HG02852 (cell line): ENCODE data around the gene PTPRD.

Source experiments
- ATAC-seq: cut with Tn5 transposase; IDR thresholded peaks from one replicate; pipeline ENCODE4 v1.9.1; 2021; ENCODE audit warnings: mild to moderate bottlenecking, moderate library complexity; ENCODE audit not compliant: unreplicated experiment

PTPRD gene

DNA sequence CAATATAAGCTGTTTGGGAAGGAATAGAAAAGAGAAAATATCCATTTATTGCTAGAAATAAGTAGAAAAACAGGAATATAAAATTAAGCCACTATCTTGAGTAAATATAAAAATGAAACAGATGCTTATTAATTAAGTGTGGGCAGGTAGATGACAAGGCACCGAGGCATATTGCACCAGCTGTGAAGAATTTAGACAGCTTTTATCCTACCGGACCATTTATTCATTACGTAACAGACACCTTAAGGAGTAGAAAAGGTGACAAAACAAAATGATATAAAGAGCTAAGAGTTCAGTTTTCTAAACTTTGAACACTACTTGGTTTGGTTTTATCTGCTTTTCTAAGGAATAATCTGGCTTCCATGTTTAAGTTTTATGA, 404.1 kb downstream of the PTPRD start:
- ATAC-seq, result no peak

DNA sequence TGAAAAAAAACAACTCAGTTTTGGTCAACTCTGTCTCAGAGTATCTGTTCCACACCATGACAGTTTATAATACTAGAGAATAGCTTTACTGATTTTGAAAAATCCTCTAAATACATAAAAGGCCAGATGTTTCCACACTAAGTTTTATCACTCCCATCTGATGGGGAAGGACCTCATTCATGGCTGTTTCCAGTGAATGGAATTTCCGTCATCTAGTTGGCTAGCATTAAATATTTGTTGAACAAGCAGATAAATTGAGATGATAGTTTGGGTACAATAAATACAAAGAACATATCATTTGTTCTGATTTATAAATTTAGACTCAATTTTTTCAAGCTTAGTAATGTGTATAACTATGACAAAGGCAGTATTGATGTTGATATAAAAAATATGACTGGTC, 408.5 kb downstream of the PTPRD start:
- ATAC-seq, result no peak

DNA sequence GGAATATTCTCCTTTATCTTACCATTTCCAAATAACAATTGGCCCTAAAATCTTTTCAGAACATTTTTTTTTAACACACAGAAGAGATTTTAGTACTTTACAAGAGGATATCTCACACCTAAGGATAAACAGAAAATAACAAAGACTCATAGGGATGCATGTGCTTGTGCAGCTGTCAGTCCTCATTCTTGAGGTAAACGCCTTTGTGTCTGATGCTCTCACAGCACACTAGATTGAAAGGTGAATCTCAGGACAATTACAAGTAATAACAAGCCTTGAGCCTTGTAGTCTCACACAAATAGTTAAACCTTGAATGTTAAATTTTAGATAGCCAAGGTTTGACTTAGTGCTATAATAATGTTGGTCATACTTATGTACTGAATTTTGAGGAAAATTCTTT, 439.2 kb downstream of the PTPRD start:
- no peak for ATAC-seq

DNA sequence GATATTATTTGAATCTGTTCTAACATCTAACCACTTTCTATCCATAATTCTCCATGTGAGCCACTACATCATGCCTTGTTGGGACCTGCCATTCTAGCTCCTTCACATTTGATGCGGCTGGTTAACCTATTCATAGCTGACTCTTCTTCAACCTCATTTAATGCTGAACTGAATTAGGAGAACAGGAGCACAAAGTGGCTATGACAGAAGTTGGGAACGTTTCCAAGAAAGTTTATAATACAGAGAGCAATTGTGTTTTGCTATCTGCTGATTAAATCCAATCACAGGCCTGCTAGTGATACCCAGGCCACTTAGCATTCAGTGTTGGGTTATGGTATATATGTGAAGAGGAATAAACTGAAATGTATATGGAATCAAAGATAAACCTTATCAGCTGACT, 440.3 kb downstream of the PTPRD start:
- ATAC-seq, result no peak

DNA sequence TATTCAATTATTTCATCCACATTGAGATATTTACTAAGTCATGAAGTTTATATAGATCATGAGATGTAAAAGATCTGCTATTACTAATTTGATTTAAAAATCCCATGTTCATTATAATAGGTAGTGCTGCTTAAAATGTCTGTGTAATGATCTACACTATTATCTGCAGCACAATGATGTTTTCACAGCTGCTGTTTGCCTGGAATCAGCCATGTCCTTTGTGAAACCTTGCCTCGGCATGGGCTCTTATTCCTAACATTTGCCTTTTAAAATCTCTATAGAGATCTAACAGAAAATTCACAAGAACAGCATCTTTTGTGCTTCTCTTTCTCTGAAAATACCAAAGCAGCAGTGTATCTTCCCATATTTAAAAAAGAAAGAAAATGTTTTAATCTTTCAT, 444.6 kb downstream of the PTPRD start:
- ATAC-seq, result no peak

DNA sequence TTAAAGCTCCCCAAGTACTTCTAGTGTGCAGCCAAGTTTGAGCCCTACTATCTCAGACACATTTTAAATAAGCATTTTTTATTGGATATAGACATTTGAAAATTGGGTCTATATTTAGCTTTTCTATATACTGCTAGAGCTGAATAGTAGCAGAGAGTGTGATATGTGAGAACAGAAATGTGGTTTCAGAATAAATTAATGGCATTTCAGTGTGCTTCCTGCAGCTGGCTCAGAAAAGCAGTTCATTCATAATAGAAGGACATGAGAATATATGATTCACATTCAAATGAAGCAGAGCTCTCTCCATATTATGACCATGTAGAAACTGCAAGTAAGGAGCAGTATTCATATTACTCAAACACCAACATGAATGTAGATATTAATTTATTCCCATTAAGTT, 464.0 kb downstream of the PTPRD start:
- no peak for ATAC-seq

DNA sequence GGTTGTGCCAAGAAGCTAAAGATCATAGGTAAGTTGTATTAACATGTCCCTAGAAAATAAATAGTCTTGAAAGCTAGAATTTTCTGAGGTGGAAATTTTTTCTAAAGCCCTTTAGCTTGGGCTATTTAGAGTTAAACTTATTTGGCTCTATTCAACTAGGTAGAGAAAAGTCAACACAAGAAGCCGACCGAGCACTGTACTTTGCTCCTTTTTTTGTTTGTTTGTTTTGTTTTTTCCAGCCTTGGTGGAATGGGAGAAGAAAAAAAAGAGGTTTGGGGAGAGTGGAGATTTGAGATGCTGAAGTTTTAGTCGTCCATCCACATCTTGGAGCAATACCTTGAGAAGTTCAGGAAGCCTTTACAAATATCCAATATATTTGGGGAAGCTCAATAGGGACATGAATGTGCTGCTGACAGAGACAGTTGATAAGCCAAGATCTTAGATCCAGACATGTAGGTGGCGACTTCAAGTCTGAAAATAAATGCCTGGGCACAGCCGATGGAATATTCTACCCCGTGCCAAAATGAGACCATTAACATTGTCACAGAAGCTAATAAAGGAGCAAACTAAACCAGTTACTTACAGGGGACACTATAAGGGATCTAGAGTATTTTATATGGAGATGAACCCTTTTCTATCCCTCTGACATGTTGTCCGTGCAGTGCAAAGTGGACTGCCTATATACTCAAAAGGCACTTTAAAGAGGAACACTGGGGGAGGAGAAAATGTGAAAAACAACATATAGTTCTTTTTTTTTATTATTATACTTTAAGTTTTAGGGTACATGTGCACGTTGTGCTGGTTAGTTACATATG, 466.1 kb downstream of the PTPRD start:
- no peak for ATAC-seq

DNA sequence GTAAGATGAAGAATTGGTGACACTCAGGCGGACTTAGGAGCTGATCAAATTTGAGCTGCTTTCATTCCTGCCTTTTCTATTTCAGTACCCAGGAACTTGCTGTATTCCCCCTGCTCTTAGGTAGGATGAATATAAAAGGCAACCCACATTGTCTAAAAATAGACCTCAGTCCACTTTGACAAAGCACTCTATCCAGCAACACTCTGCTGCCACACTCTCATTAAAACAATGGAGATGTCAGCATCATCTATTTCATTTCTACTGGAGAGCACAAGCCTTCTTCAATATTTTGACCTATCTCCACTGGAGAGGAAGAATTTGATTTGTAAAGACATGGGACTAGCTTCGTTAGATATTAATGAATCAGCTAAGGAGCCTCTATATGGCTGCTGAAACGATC, 468.4 kb downstream of the PTPRD start:
- no peak for ATAC-seq

DNA sequence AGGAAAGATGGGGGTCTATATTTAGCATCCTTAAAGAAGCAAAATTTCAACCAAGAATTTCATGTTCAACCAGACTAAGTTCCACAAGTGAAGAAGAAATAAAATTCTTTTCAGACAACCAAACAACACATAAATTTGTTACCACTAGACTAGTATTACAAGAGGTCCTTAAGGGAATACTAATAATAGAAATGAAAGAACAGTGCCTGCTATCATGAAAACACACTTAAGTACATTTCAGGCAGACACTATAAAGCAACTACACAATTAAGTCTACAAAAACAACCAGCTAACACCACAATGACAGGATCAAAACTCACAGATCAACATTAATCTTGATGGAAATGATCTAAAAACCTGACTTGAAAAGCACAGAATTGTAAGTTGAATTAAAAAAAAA, 477.2 kb downstream of the PTPRD start:
- no peak for ATAC-seq

DNA sequence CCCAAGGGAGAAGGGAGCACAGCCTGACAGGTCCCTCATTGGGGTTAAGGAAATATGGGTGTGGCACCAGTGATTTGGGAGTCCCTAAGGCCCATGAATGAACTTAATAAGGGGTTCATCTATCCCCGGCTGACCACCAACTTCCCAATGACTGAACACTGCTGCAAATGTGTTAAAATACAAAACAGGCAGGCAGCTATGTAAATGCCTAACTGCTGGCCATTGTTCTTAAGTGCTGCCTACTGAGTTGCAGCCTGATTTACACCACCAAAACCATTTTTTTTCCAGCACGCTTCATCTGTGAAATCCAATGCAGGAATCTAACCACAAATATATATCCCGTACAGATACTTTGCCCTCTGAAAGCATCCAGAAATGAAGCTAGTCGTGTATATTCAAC, 478.5 kb downstream of the PTPRD start:
- no peak for ATAC-seq

DNA sequence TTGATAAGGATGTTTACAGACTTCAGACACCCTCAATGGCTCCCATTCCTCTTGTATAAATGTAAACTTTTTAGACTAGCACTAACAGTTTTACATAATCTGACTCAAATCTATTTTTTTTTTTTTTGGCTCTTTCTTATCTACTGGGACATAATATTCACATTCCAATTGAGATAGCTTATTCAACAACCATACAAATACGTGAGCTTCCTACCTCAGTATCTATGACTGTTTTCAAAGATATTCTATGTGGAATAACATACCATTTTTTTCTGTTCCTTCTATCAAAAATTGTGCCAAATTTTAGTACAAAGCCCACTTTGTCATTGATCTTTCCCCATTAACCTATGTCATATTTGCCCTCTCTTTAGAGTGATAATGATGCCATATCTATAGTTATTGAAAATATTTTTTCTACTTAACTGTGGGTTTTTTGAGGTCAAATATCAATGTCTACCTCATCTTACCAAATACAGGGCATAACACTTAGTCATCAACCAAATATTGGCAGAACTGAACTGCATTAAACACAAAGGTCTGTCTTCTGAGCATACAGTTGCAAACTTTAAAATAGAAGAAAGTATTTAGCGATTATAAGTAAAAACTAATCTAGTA, 482.6 kb downstream of the PTPRD start:
- ATAC-seq, result no peak

DNA sequence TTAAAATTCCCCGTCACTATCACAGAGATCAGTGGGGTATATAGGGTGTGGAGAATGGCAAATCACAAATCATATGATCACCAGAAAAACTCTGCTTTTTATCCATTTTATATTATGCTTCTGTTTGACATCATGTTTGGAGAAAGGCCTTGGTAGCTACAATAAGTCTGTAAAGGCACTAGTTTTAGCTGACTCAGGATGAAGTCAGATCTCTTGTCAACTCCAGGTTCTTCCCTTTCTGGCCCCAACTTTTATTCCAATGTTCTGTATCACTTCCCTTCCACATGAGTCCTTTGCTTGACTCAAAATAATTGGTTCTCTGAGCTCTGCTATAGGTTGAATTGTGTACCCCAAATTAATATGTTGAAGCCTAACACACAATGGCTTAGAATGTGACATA, 484.9 kb downstream of the PTPRD start:
- no peak for ATAC-seq

DNA sequence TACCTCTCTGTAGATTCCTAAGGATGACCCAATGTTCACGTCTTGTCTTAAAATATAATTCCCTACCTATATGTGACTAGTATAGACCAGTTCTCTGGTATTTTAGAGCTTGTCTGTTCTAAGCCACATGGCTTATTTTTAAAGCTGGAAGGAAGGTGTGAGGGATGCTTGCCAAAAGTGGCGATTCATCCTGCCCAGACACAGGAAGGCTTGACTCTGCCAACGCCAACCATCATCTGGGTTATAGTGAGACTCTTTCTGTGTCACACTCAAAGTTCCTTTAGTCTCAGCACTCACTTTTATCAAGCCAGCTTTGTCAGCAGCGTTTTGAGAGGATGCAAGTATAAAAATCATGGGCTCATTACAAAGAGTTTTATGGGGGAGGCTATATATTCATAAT, 500.0 kb downstream of the PTPRD start:
- ATAC-seq, result no peak

DNA sequence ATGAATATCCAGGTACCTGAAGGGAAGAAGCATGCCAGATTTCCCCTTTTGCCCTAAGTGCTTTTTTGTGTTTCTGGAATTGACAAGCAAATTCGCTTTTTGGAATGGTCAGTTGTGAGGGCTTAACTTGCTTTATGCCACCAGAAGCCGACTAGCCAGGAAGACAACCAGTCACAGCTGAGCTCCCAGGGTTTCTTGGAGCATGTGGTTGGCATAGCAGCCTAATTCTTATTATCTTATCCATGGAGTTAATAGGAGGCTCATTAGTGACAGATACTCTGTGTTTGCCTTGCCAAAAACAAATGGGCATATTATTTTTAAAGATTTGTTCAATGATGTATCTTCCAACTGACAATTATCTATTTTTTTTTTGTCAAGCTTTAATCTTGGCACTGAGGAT, 500.7 kb downstream of the PTPRD start:
- ATAC-seq, result no peak

DNA sequence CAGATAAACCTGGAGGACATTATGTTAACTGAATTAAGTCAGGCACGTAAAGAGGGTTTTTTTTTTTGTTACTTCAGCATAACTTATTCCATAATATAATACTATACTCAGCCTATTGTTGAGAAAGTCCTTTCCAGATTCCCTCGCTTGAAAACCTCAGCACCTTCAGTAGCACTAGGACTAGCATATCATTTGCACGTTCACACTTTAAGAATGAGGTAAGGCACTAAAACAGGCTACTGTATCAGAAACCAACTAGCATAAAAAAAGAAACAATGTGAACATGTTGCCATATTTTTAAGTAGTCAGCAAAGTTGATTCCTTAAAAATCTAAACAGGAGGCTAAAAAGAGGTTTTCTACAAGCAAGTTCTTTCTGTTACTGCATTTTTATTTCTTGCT, 504.0 kb downstream of the PTPRD start:
- no peak for ATAC-seq

DNA sequence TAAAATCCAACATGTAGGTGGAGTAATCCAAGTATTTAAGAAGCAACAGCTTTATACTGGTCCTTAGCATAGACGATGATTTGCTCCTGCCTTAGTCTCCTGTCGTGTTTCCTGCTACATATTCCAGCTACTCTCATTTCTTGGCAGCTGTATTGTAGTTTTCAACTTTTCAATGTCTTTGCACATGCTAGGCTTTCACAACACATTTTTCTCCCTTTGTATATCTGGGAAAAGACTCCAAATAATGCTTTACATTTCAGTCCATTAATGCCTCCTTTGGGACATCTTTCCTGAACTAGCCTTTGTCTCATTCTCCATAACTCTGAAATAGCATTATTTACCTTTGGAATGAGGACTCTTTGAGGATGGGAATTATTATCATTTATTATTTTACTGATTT, 508.0 kb downstream of the PTPRD start:
- no peak for ATAC-seq

DNA sequence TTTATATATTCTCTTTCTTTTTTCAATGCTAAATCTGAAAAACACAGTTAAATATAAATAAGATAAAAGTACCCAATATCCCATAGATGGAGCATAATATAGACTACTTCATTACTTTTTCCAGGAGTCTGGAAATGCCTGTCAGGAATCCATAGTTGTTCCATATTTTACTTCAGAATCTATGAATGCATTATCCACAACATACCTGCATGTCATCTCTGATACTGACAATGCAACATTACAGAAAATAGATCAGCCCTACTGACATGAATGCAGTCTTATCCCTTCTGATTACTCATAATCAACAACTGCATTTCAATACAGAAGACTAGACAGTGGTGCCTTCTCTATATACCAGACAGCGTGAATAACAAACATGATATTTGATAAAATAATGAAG, 517.6 kb downstream of the PTPRD start:
- no peak for ATAC-seq

DNA sequence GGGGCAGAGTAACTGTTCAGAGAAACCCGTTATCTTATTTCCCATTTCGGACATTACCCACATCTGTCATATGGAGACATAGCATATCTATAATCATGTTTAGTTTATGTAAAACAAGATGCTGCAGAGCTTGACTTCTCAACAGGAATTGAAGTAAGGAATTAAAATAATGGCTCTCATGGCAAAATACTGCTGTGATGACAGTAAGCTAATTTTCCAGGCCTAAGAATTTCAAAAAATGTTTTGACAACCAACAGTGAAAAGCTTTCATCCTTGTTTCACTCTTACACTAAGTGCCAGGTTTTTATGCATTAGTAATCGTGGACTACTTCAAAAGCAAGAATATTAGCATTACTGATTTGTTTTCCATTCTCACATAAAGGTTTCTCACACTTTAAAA, 518.2 kb downstream of the PTPRD start:
- ATAC-seq, result no peak

DNA sequence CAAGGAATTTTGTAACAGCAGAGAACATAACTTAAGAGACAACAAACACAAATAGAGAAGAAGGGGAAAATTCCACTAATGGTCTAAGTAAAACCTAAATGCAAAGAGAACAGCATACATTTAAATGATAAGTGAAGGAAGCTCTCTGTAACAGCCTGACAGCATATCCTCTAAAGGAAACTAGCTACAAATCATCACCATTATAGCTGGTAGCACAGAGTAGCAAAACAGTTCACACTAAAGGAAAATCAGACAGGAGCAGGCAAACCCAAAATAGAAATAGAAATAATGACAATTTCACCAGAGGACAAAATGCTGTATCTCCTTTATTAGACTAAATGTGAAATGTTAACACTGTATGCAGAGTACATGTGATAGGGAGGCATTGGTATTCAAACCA, 532.8 kb downstream of the PTPRD start:
- no peak for ATAC-seq

DNA sequence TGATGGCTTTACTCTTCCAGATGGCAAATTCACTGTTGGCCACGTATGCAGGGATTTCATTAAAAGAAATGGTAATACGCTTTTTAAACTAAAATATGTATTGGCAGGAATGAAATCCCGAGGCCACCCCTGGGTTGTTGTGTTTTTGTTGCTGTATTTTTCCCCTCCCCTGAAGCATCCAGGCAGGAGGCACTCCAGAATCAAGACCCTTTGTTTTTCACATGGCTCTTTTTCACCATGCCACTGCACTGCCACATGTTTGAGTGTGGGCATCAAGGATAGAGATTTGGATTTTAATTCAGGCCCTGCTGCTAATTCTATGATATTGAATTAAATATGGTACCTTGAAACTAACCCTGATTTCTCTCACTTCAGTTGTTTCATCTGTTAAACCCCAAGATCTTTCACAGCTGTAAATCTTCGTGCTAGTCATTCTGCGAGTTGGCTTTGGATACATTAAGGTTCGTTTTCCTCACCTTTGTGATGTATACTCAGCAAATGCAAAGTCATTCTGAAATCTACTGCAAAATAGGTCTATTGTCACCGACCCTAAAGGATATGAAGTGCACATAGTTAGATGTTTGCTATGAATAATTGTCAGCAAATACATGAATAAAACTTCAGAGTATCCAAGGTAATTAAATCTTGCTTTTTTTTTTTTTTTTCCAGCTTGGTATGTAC, 533.4 kb downstream of the PTPRD start:
- no peak for ATAC-seq

DNA sequence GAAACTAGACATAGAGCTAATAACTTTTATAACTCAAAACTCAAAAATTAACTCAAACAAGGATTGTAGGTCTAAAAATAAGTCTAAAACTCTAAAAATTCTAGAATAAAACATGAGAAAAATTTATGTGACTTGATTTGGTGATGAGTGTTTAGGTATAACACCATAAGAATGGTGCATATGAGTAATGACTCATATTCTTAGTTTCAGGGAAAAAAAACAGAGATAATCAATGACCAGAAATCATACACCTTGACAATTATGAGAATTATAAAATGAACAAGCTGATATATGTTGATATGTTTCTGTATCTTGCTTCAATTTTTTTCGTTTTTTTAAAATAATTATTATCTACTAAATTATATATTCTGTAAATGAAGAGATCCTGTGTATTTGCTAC, 541.2 kb downstream of the PTPRD start:
- no peak for ATAC-seq

DNA sequence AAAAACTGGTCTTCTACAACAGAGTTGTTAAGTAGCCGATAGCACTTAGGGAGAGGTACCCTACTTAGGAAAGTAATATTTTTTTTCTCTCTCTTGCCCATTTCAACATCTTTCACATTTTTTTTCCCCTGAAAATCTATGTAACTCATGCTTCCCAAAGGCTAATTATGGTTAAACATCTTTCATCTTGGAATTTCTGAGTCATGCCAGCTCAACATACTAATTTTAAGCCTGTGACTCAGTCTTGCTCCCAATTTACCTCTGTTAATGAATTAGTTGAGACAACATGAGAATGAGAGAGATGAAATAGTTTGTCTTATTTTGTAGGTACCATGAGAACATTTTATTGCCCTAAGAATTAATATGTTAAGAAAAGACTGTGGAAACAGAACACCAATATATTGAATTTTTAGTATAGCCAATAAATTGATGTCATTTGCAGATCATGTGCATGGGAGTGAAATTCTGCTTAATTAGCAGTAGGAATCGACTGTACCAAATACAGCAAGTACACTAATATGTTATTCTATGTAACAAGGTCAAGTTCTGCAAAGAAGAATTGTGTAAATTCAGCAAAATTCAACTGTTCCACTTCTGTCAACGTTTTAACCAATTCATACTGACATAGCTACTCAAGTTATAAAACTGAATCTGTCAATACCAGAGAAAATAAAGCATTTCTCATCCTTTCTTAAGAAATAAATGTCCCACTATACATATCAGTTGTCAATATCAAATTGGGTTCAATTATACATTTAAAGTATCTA, 550.0 kb downstream of the PTPRD start:
- ATAC-seq, result no peak
